ENCODE results near the gene DYNC1H1.
A peak's percentile ranks its signal among the peaks of the same experiment; 100 is the strongest.
"Not testable (repeated sequence)": the region's sequence is repeated elsewhere in the genome, so short reads cannot be mapped to it uniquely, and the experiment has no call there.

The DYNC1H1 gene

GRCh38 chr14:102063808-102064429, 99.5 kb downstream of the DYNC1H1 start:
- no peak for DNase-seq (ENCODE audit: low read depth in 2 of 2)

GRCh38 chr14:102064590-102064989, 100.2 kb downstream of the DYNC1H1 start:
- DNase-seq (ENCODE audit: low read depth in 2 of 2): not testable (repeated sequence)

GRCh38 chr14:102066041-102066451, 101.7 kb downstream of the DYNC1H1 start:
- DNase-seq (ENCODE audit: low read depth in 2 of 2): no peak

- no peak for DNase-seq (ENCODE audit: low read depth in 2 of 2)
These were observed 107.1 kb downstream of the DYNC1H1 start for GRCh38 chr14:102071283-102071998.

GRCh38 chr14:102074415-102074964, 110.1 kb downstream of the DYNC1H1 start:
- no peak for DNase-seq (ENCODE audit: low read depth in 2 of 2)

- no peak for DNase-seq (ENCODE audit: low read depth in 2 of 2)
These were observed 110.8 kb downstream of the DYNC1H1 start for GRCh38 chr14:102075155-102075554.

GRCh38 chr14:102077382-102077709, 113.0 kb downstream of the DYNC1H1 start:
- DNase-seq (ENCODE audit: low read depth in 2 of 2): no peak

GRCh38 chr14:102078361-102078791, 114.0 kb downstream of the DYNC1H1 start:
- not testable (repeated sequence) for DNase-seq (ENCODE audit: low read depth in 2 of 2)

GRCh38 chr14:102078831-102079699, 114.7 kb downstream of the DYNC1H1 start:
- no peak for DNase-seq (ENCODE audit: low read depth in 2 of 2)

- DNase-seq (ENCODE audit: low read depth in 2 of 2): no peak
These were observed 115.3 kb downstream of the DYNC1H1 start for GRCh38 chr14:102079700-102079979.

- no peak for DNase-seq (ENCODE audit: low read depth in 2 of 2)
These were observed 116.1 kb downstream of the DYNC1H1 start for GRCh38 chr14:102080183-102081080.

- no peak for DNase-seq (ENCODE audit: low read depth in 2 of 2)
These were observed 117.1 kb downstream of the DYNC1H1 start for GRCh38 chr14:102081231-102082080.

- not testable (repeated sequence) for DNase-seq (ENCODE audit: low read depth in 2 of 2)
These were observed 120.1 kb downstream of the DYNC1H1 start for GRCh38 chr14:102084522-102084921.

GRCh38 chr14:102084931-102085330, 120.6 kb downstream of the DYNC1H1 start:
- DNase-seq (ENCODE audit: low read depth in 2 of 2): no peak

- no peak for DNase-seq (ENCODE audit: low read depth in 2 of 2)
These were observed 121.1 kb downstream of the DYNC1H1 start for GRCh38 chr14:102085488-102085887.

GRCh38 chr14:102085948-102086708, 121.8 kb downstream of the DYNC1H1 start:
- DNase-seq (ENCODE audit: low read depth in 2 of 2): peak; percentile 25 to 69

GRCh38 chr14:102086709-102086971, 122.3 kb downstream of the DYNC1H1 start:
- no peak for DNase-seq (ENCODE audit: low read depth in 2 of 2)

- DNase-seq (ENCODE audit: low read depth in 2 of 2): peak; percentile 92 to 95
These were observed 122.8 kb downstream of the DYNC1H1 start, which contains the start of gene HSP90AA1 for GRCh38 chr14:102086972-102087761. Gene HSP90AA1 (minus strand): TSS chr14:102087044. CDS start chr14:102086378, 666 bp downstream.

- no peak for DNase-seq (ENCODE audit: low read depth in 2 of 2)
These were observed 123.3 kb downstream of the DYNC1H1 start for GRCh38 chr14:102087762-102088011.
